ENCODE data around the gene RTEL1. TPM values are rescaled to one million over a fixed set of nuclear protein-coding genes. Genes with fewer than 3 reads are reported as not detected.
"Not testable (repeated sequence)": the region's sequence is repeated elsewhere in the genome, so short reads cannot be mapped to it uniquely, and the experiment has no call there.

RTEL1 gene
- total and polyA plus RNA-seq, 4 experiments from 2014 or later = 1.3 to 36.0 (median 18.2) TPM

DNA sequence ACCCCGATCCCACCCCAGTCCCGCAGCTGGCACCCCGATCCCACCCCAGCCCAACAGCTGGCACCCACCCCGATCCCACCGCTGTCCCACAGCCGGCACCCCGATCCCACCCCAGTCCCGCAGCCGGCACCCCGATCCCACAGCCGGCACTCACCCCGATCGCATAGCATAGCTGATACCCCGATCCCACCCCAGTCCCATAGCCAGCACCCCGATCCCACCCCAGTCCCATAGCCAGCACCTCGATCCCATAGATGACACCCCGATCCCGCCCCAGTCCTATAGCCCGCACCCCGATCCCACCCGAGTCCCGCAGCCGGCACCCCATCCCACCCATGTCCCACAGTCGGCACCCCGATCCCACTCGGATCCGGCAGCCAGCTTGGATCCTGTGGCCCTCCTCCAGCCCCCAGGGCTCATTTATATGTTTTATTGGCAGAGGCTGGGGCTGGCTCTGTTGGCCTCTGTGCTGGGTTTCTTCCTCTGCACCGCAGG is 30.3 kb upstream of the RTEL1 start:
- POLR2A ChIA-PET (ENCODE audit: partially characterized antibody) = interaction anchor here (0.9 to 19.3 kb wide), 15 partner anchors 9 to 352 kb away, joined by 4 to 658 read pairs (median 10); partner anchors contain the start of genes ARFRP1, LIME1, PRPF6 and PTK6
- H3K36me3 ChIP-seq (ENCODE audit: insufficient read depth, low read length) = no peaks in the 10 kb centered on the region
- DNase-seq = no peak
- H3K27ac Mint-ChIP-seq = peak overlapping the region; percentile 86 to 97 (median 94)
- H3K4me3 ChIP-seq (ENCODE audit: low read length in 2 of 2) = peak overlapping the region; percentile 91 to 95
- H3K9me3 Mint-ChIP-seq = peaks cover 0 to 2% (median 0%) of the 10 kb centered on the region in 8 donors
- no peaks in the 10 kb centered on the region for H3K27me3 ChIP-seq (ENCODE audit: insufficient read depth, low read length)
- CTCF ChIA-PET (ENCODE audit: partially characterized antibody) = interaction anchor here (0.7 to 1.8 kb wide), 4 partner anchors 9 to 75 kb away, joined by 3 to 20 read pairs (median 6); no protein-coding TSS in a partner anchor
- peaks cover 47% of the 10 kb centered on the region for H3K4me1 ChIP-seq (ENCODE audit: insufficient read depth, low read length)
- peaks cover 4 to 18% of the 10 kb centered on the region in 2 donors for H3K36me3 Mint-ChIP-seq
- intact Hi-C loops (cut with micrococcal nuclease) = loop anchor here (1.0 to 5.0 kb wide), 4 partner anchors 8 to 75 kb away; partner anchors contain the start of genes FNDC11 and RTEL1
- no peaks in the 10 kb centered on the region for H3K9me3 ChIP-seq (ENCODE audit: control insufficient read depth in 1 of 2, low read length in 2 of 2)
- peak overlapping the region; percentile 94 to 99 (median 96) for H3K4me3 Mint-ChIP-seq
- H3K4me1 Mint-ChIP-seq = peaks cover 17 to 54% (median 34%) of the 10 kb centered on the region in 4 donors
- H3K27ac ChIP-seq (ENCODE audit: low read depth, low read length) = peak overlapping the region; percentile 86
- no peaks in the 10 kb centered on the region for H3K27me3 Mint-ChIP-seq

- Histone ChIP-seq H3K36me3 (ENCODE audit: insufficient read depth, low read length) (no peaks in the 10 kb centered on the region), H3K9me3 (ENCODE audit: control insufficient read depth in 1 of 2, low read length in 2 of 2) (no peaks in the 10 kb centered on the region), H3K27me3 (ENCODE audit: insufficient read depth, low read length) (no peaks in the 10 kb centered on the region), H3K4me3 (ENCODE audit: low read length in 2 of 2) (peak overlapping the region; percentile 91 to 95), H3K4me1 (ENCODE audit: insufficient read depth, low read length) (peaks cover 53% of the 10 kb centered on the region), H3K27ac (ENCODE audit: low read depth, low read length) (peak overlapping the region; percentile 86)
- ChIA-PET POLR2A (ENCODE audit: partially characterized antibody) (interaction anchor here (1.5 to 19.3 kb wide), 6 partner anchors 11 to 112 kb away, joined by 4 to 658 read pairs (median 26); partner anchors contain the start of genes LIME1, RTEL1, SLC2A4RG and STMN3), CTCF (ENCODE audit: partially characterized antibody) (interaction anchor here (1.2 to 2.0 kb wide), 4 partner anchors 8 to 14 kb away, joined by 3 to 20 read pairs (median 9); no protein-coding TSS in a partner anchor)
- Mint-ChIP-seq H3K27me3 (no peaks in the 10 kb centered on the region), H3K9me3 (peaks cover 0 to 2% (median 0%) of the 10 kb centered on the region in 8 donors), H3K4me1 (peaks cover 19 to 57% (median 38%) of the 10 kb centered on the region in 4 donors), H3K27ac (peak overlapping the region; percentile 86 to 97 (median 94)), H3K4me3 (peak overlapping the region; percentile 94 to 99 (median 96)), H3K36me3 (peaks cover 4 to 14% of the 10 kb centered on the region in 2 donors)
- intact Hi-C loops (cut with micrococcal nuclease) = loop anchor here (1.0 to 5.0 kb wide), 2 partner anchors 11 to 76 kb away; partner anchors contain the start of gene FNDC11
- peak in 4 of 5 donors; percentile 41 to 53 (median 44) for DNase-seq
Measured at GRCh38 chr20:63628246-63628975, 29.7 kb upstream of the RTEL1 start.

- peaks cover 30 to 71% (median 46%) of the 10 kb centered on the region in 4 donors for H3K4me1 Mint-ChIP-seq
- H3K27ac Mint-ChIP-seq = peak overlapping the region in 5 of 7 donors; percentile 30 to 78 (median 67)
- H3K9me3 ChIP-seq (ENCODE audit: control insufficient read depth in 1 of 2, low read length in 2 of 2); H3K4me3 ChIP-seq (ENCODE audit: low read length in 2 of 2); H3K9me3 Mint-ChIP-seq; DNase-seq; H3K27me3 ChIP-seq (ENCODE audit: insufficient read depth, low read length); H3K36me3 ChIP-seq (ENCODE audit: insufficient read depth, low read length); H3K27me3 Mint-ChIP-seq; H3K27ac ChIP-seq (ENCODE audit: low read depth, low read length); intact Hi-C loops (cut with micrococcal nuclease): not testable (repeated sequence)
- H3K36me3 Mint-ChIP-seq = peaks cover 4 to 15% of the 10 kb centered on the region in 2 donors
- peaks cover 74% of the 10 kb centered on the region for H3K4me1 ChIP-seq (ENCODE audit: insufficient read depth, low read length)
- CTCF ChIA-PET (ENCODE audit: partially characterized antibody) = interaction anchor here (1.0 to 2.9 kb wide), 2 partner anchors 11 to 93 kb away, joined by 3 to 13 read pairs; no protein-coding TSS in a partner anchor
- peak overlapping the region in 2 of 8 donors; percentile 3 to 22 for H3K4me3 Mint-ChIP-seq
- POLR2A ChIA-PET (ENCODE audit: partially characterized antibody) = interaction anchor here (1.0 to 19.3 kb wide), 3 partner anchors 8 to 108 kb away, joined by 5 to 658 read pairs (median 6); partner anchors contain the start of genes SLC2A4RG and STMN3
Measured at GRCh38 chr20:63630956-63631355, 27.2 kb upstream of the RTEL1 start.

DNA sequence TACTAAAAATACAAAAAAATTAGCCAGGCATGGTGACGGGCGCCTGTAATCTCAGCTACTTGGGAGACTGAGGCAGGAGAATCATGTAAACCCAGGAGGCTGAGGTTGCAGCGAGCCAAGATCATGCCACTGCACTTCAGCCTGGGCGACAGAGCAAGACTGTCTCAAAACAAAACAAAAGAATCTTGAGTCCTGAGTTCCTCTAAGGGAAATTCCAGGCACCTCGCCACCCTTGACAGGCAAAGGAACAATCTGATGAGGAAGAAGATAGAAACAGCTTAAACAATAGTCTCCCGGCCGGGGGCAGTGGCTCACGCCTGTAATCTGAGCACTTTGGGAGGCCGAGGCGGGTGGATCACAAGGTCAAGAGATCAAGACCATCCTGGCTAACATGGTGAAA is 26.7 kb upstream of the RTEL1 start:
- H3K4me1 ChIP-seq (ENCODE audit: insufficient read depth, low read length) = peaks cover 75% of the 10 kb centered on the region
- H3K4me3 ChIP-seq (ENCODE audit: low read length in 2 of 2); DNase-seq; H3K9me3 Mint-ChIP-seq; intact Hi-C loops (cut with micrococcal nuclease); H3K36me3 ChIP-seq (ENCODE audit: insufficient read depth, low read length); H3K27me3 Mint-ChIP-seq; H3K27me3 ChIP-seq (ENCODE audit: insufficient read depth, low read length); H3K27ac ChIP-seq (ENCODE audit: low read depth, low read length); H3K9me3 ChIP-seq (ENCODE audit: control insufficient read depth in 1 of 2, low read length in 2 of 2): not testable (repeated sequence)
- peaks cover 4 to 15% of the 10 kb centered on the region in 2 donors for H3K36me3 Mint-ChIP-seq
- CTCF ChIA-PET (ENCODE audit: partially characterized antibody) = interaction anchor here (1.0 to 2.9 kb wide), 2 partner anchors 11 to 94 kb away, joined by 3 to 13 read pairs; no protein-coding TSS in a partner anchor
- peak overlapping the region in 3 of 8 donors; percentile 25 to 43 (median 26) for H3K4me3 Mint-ChIP-seq
- POLR2A ChIA-PET (ENCODE audit: partially characterized antibody) = interaction anchor here (1.0 to 19.3 kb wide), 3 partner anchors 8 to 108 kb away, joined by 5 to 658 read pairs (median 6); partner anchors contain the start of genes SLC2A4RG and STMN3
- H3K27ac Mint-ChIP-seq = peak overlapping the region in 6 of 7 donors; percentile 13 to 90 (median 69)
- H3K4me1 Mint-ChIP-seq = peaks cover 30 to 73% (median 47%) of the 10 kb centered on the region in 4 donors

- ChIA-PET POLR2A (ENCODE audit: partially characterized antibody) (interaction anchor here (10.5 to 19.3 kb wide), 2 partner anchors 5 to 10 kb away, joined by 658 read pairs; partner anchors contain the start of gene GMEB2), CTCF (ENCODE audit: partially characterized antibody) (interaction anchor here (0.7 to 1.0 kb wide), 2 partner anchors 9 to 19 kb away, joined by 3 to 4 read pairs; no protein-coding TSS in a partner anchor)
- H3K4me1 ChIP-seq (ENCODE audit: insufficient read depth, low read length) = peaks cover 88% of the 10 kb centered on the region
- peaks cover 0 to 2% (median 0%) of the 10 kb centered on the region in 8 donors for H3K9me3 Mint-ChIP-seq
- no peaks in the 10 kb centered on the region for H3K36me3 ChIP-seq (ENCODE audit: insufficient read depth, low read length)
- peak overlapping the region; percentile 57 to 100 (median 82) for H3K27ac Mint-ChIP-seq
- peak overlapping the region in 1 of 2 donors; percentile 6 for H3K4me3 ChIP-seq (ENCODE audit: low read length in 2 of 2)
- H3K36me3 Mint-ChIP-seq = peaks cover 0 to 9% of the 10 kb centered on the region in 2 donors
- no peak overlapping the region for H3K27ac ChIP-seq (ENCODE audit: low read depth, low read length)
- H3K27me3 ChIP-seq (ENCODE audit: insufficient read depth, low read length) = no peaks in the 10 kb centered on the region
- intact Hi-C loops (cut with micrococcal nuclease) = no loop called here
- no peak for DNase-seq
- H3K4me3 Mint-ChIP-seq = peak overlapping the region in 7 of 8 donors; percentile 11 to 65 (median 58)
- H3K4me1 Mint-ChIP-seq = peaks cover 29 to 83% (median 53%) of the 10 kb centered on the region in 4 donors
- no peaks in the 10 kb centered on the region for H3K9me3 ChIP-seq (ENCODE audit: control insufficient read depth in 1 of 2, low read length in 2 of 2)
- H3K27me3 Mint-ChIP-seq = peaks cover 0 to 2% of the 10 kb centered on the region in 2 donors
Measured at GRCh38 chr20:63633732-63634131, 24.4 kb upstream of the RTEL1 start.

- Histone ChIP-seq H3K27ac (ENCODE audit: low read depth, low read length) (peak overlapping the region; percentile 72), H3K36me3 (ENCODE audit: insufficient read depth, low read length) (no peaks in the 10 kb centered on the region), H3K4me3 (ENCODE audit: low read length in 2 of 2) (peak overlapping the region in 1 of 2 donors; percentile 39), H3K9me3 (ENCODE audit: control insufficient read depth in 1 of 2, low read length in 2 of 2) (no peaks in the 10 kb centered on the region), H3K4me1 (ENCODE audit: insufficient read depth, low read length) (peaks cover 79% of the 10 kb centered on the region), H3K27me3 (ENCODE audit: insufficient read depth, low read length) (no peaks in the 10 kb centered on the region)
- intact Hi-C loops (cut with micrococcal nuclease) = loop anchor here (1.0 to 2.0 kb wide), 2 partner anchors 8 to 101 kb away; partner anchors contain the start of genes GMEB2 and LIME1
- H3K27me3 Mint-ChIP-seq = peaks cover 0 to 2% of the 10 kb centered on the region in 2 donors
- peak overlapping the region; percentile 80 to 93 (median 84) for H3K4me3 Mint-ChIP-seq
- CTCF ChIA-PET (ENCODE audit: partially characterized antibody) = interaction anchor here (0.6 to 0.9 kb wide), 3 partner anchors 9 to 98 kb away, joined by 4 to 5 read pairs (median 4); partner anchors contain the start of genes GMEB2, PTK6 and STMN3
- H3K27ac Mint-ChIP-seq = peak overlapping the region; percentile 98 to 100 (median 99)
- peaks cover 32 to 79% (median 55%) of the 10 kb centered on the region in 4 donors for H3K4me1 Mint-ChIP-seq
- H3K36me3 Mint-ChIP-seq = peaks cover 9 to 15% of the 10 kb centered on the region in 2 donors
- DNase-seq = peak; percentile 87 to 95 (median 89)
- H3K9me3 Mint-ChIP-seq = peaks cover 0 to 2% (median 0%) of the 10 kb centered on the region in 8 donors
- POLR2A ChIA-PET (ENCODE audit: partially characterized antibody) = interaction anchor here (0.7 to 10.5 kb wide), 20 partner anchors 10 to 620 kb away, joined by 3 to 658 read pairs (median 5); partner anchors contain the start of genes ARFRP1, GMEB2, LIME1 and PCMTD2
Measured at GRCh38 chr20:63635431-63636141, 22.5 kb upstream of the RTEL1 start.

All from CD4-positive, alpha-beta memory T cell (primary cell).